HG03469 (cell line): Measurements from ENCODE around the gene LRRC15.
A peak's percentile ranks its signal among the peaks of the same experiment; 100 is the strongest.

Source experiments
- ATAC-seq: cut with Tn5 transposase; IDR thresholded peaks from one replicate; pipeline ENCODE4 v1.9.1; 2021; ENCODE audit warnings: mild to moderate bottlenecking, moderate library complexity, moderate number of reproducible peaks; ENCODE audit not compliant: unreplicated experiment

Gene LRRC15

GRCh38 chr3:194336601-194337355 is 32.8 kb downstream of the LRRC15 start:
- no peak for ATAC-seq

DNA sequence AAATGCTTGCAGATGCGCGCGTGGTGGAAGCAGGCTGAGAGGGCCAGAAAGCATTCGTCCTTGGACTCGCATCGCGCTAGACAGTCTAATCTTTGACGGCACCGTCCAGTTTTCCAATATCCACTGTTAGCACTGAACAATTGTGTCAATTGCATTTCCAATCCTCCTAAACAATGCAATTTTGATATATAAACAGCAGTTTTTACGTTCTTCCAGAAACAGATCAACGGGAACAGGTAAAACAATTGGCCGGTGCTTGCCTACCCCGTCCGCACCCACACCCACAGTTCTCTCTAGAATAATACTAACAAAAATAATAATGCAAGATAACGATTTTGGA is 35.6 kb downstream of the LRRC15 start:
- no peak for ATAC-seq

DNA sequence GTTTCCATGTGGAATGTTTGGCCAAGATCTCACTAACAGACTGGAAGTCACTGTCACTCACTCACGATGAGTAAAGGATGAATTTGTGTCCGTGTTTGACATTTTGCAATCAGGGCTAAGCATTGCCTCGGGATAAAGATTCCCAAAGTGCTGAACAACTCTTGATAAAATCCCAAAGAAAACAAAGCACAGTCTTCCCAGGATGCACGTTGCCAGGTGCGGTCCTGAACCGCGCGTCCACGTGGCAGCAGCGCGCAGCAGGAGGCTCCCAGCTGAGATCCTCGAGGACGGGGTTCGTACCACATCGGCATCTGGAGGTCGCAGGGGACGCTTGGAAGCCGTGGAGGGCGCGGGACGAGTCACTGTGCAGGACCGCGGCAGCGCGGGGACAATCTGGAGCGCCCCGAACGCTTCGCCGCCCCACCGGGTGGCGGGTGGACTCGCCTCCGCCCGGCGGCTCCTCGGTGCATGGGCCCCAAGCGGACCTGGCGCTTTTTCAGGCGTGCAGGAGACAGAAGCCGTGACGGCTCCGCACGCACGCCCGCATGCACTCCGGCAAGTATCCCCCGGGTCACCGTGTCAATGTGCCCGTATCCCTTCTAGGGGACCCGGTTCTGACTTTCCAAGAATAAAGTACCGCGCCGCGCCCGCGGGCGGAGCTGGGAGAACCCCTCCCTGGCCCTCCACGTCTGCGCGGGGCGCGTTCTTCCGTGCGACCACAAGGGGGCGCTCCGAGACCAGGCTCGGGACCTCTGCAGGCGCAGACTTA is 36.1 kb downstream of the LRRC15 start:
- ATAC-seq = peak; percentile 81

DNA sequence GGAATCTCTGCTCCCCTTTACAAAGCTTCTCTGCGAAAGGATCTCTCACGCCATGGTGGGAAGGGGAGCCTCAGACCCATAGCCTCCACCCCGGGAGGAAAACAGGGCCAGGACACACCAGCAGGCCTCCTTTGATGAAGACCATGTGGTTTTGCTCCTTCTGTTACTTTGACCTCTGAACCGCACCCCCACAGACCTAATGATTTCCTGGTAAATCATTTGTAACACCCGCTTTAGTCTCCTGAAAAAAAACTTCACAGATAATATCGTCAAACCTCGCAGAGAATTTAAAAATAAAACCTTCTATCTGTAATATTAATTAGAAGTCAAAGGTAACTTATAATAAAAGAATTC is 36.7 kb downstream of the LRRC15 start:
- no peak for ATAC-seq

DNA sequence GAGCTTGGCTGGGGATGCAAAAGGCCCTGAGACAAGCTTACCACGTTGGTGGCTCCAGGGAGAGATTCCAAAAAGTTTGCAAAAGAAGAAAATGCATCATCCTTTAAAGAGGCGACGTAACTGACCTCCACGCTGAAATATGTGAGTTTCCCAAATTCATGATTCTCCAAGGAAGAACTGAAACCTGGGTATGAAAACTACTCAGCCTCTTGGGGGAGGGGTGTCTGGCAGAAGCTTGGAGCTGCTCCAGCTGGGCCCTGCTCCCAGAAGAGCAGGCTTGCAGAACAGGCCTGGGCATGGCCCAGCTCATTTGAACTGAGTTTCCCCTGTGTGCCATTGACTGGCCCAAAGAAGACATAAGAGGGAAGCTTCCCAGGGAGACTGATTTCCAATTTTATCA is 39.0 kb downstream of the LRRC15 start:
- no peak for ATAC-seq

GRCh38 chr3:194330160-194330559 is 39.4 kb downstream of the LRRC15 start:
- no peak for ATAC-seq

GRCh38 chr3:194329583-194329965 is 40.0 kb downstream of the LRRC15 start:
- no peak for ATAC-seq

GRCh38 chr3:194328942-194329582 is 40.5 kb downstream of the LRRC15 start:
- ATAC-seq = no peak

GRCh38 chr3:194328053-194328657 is 41.4 kb downstream of the LRRC15 start:
- no peak for ATAC-seq

- no peak for ATAC-seq
Observed at GRCh38 chr3:194327218-194328052, 42.1 kb downstream of the LRRC15 start.

DNA sequence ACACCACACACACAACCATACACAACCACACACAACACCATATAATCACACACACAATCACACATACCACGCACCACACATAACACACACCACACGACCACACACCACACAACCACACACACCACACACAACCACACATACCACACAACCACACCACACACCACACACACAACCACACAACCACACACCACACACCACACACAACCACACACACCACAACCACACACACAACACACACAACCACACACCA is 42.6 kb downstream of the LRRC15 start:
- ATAC-seq = no peak

DNA sequence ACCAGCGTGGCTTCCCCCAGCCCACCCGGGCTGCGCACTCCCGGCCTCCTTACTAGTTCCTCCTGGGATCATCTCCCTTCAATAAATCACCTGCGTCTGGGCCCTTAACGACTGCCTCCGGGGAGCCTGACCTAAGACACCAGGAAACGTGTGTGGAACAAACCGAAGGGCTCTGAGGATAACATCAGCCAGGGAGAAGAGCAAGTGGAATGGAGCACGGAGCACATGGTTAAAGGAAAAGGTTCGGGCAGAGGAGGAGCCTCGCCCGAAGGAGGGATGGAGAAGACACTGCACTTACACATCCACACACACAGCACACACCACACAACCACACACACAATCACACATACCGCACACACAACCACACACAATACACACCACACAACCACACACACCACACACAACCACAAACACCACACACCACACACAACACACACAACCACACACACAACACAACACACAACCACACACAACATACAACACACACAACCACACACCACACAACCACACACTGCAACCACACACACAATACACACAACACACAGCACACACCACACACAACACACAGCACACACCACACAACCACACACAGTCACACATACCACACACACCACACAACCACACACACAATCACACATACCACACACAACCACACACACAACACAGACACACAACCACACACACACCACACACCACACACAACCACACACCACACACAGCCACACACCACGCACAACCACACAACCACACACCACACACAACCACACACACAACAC is 43.2 kb downstream of the LRRC15 start:
- ATAC-seq = no peak

DNA sequence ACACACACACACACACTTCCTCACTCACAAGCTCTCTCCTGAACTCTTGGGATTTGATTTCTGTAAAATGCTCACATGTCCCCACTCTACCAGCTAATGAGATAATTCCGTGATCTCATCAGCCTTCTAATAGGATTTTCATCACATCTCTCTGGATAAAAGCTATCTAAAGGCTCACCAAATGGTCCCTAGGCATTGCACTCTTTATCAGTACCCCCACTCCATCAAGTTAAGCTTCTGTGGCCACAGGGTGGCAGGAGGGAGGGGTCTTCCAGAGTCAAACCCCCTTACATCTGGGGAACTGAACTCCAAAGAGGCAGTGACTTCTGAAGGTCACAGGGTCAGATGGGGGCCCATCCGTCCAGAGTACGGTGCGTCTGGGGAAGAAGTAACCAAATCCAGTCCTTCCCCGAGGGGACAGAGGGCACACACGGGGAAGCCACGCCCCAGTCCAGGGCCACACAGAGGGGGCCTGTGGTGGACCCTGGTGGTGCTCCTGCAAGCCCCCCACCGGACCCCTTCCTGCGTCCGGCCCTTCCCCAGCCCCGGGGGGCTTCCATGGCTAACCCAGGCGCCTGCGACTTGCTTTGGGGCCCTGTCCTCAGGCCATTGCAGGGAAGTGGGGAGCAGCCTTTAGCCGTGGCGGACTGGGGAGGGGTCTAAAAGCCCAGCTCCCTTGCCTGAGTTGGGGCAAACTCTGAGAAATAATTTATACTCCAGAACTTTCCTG is 44.0 kb downstream of the LRRC15 start:
- ATAC-seq = no peak

DNA sequence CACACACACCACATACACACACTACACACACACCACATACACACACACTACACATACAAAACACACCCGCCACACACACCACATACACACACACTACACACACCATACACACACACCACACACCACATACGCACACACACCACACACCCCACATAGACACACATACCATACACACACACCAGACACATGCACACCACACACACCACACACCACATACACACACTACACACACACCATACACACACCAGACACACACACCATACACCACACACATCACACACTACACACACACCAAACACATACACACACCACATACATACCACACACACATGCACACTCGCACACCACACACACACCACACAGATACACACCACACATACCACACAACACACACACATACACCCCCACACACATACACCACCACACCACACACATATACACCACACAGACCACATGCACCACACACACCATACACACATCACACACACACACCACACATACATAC is 44.7 kb downstream of the LRRC15 start:
- ATAC-seq = no peak

DNA sequence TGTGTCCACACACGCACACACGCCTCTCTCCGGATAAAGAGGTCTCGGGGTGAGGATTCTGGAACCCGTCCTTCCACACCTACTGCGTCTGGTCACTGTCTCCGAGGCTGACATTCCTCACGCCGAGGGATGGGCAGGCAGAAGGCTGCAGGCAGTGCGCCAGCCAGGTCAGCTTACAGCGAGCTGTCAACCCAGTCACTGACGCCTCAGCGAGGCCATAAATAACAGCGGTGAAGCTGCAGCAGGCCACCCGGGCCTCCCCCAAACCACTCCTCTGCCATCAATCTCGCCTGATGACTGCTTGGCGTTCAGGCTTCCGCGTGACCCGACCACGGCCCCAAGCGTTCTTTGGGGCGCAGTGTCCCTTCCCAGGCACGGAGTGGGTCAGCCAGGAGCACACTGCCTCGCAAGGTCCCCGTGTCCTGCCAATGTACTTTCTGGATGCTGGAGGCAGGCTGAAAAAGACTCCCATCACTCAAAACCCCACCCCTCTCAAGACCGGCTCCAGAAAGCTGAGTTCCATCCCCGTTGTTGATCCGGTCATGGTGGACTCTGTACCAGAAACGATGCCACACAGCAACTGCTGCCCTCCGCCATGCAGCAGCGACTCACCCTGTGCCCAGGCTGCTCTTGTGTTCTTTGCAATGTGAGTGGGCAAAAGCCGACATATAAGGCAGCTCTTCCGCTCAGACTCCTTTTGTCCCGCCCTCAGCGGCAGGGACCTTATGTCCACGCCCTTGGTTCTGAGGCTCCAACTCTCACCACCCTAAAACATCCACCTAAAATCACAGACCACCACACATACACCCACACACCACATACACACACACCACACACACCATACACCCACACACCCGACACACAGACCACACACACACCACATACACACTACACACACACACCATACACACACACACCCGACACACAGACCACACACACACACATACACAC is 45.5 kb downstream of the LRRC15 start:
- ATAC-seq = no peak

GRCh38 chr3:194322678-194323211 is 46.8 kb downstream of the LRRC15 start:
- no peak for ATAC-seq

DNA sequence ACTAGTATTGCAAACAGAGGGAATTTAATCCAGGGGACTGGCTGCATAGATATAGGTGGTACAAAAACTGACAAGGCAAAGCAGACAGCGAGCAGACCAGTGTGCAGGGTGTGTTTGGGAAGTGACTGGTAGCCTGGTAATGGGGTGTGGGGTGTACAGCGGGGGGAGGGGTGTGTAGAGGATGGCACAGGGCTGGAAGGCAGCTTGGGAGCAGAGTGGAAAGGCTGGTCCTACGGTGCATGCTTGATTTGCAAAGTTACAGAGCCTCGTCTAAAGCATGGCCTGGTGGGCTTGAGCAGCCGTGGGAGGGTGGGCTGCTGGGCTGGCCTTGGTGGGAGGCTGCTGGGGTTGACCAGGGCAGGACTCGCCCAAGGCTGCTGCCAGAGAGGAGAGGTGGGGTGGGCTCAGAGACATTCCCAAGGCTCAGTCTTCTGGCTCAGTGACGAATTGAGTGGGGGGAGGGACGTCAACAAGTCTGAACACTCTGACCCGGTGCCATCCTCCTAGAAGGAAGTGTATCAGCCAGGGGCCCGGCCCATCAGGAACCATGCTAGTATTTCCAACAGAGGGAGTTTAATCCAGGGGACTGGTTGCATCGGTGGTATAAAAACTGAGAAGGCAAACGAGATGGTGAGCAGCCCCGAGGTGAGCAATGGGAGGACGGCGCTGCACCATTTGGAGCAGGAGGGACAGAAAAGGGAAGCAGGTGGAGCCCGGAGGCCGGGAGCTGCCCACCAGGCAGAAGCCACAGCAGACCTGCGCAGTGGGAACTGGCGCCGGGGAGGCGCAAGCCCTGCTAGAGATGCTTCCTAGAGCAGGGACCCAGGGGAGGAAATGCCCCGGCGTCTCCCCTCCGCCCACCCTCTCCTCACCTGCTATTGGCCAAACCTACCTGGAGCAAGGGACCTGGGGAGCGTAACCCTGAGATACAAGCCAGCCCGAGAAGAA is 47.6 kb downstream of the LRRC15 start:
- ATAC-seq = no peak
